Measurements from ENCODE around the gene SH2D1A. TPM values are rescaled to one million over a fixed set of nuclear protein-coding genes. Genes with fewer than 3 reads are reported as not detected.
"Not testable (repeated sequence)": the region's sequence is repeated elsewhere in the genome, so short reads cannot be mapped to it uniquely, and the experiment has no call there.

SH2D1A gene
- total RNA-seq, 6 experiments from 2014 or later: not detected

DNA sequence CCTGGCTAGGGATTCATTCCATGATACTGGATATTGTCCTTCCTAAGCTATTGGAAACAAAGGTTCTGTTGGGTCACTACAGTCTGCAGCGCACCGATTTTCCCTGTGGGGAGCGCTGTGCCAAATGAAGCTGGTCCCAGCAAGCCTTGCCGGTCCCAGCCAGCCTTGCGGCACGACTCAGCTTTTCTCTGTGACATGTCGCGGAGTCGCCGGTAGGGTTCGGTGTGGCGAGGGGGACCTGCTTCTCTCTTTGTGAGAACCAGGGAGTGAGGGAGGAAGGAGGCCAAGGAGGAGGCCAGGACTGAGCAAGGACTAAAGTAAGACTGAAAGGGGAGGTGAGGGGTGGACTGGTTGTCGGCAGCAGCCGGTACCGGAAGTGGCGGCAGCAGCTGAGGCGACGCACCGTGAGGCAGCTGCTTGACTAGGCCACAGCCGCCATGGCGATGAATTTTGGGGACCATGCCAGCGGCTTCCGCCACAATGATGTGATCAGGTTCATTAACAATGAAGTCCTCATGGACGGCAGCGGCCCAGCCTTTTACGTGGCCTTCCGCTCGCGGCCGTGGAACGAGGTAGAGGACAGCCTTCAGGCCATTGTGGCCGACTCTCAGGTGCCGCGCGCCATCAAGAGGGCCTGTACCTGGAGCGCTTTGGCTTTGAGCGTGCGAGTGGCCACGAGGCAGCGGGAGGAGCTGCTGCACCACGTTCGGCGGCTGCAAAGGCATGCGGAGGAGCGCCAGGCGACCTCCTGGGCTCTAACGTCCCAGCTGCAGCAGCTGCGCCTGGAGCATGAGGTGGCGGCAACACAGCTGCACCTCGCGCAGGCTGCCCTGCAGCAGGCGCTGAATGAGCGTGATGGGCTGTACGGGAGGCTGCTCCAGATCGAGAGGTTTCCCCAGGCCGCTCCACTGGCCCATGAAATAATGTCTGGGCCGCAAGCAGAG is 13.6 kb upstream of the SH2D1A start, which contains the start of gene TEX13D:
TEX13D (plus strand) TSS at position 180 of the 944 bp plus-strand sequence; CDS start at position 438, 258 bp downstream.
- no peak within 1 kb of the TSS for H3K4me3 Mint-ChIP-seq
- no peaks in the 10 kb centered on the region for H3K36me3 Mint-ChIP-seq (ENCODE audit: low read depth)
- H3K9me3 Mint-ChIP-seq: no peaks in the 10 kb centered on the region
- no peaks in the 10 kb centered on the region for H3K4me1 Mint-ChIP-seq (ENCODE audit: low read depth)
- no peak for DNase-seq
- TF ChIP-seq CTCF (IDR thresholded peaks at IDR 0.05): no peak
- H3K27me3 Mint-ChIP-seq (ENCODE audit: insufficient read depth): no peaks in the 10 kb centered on the region; the same call in 1 of the 2 replicates
- no peak within 1 kb of the TSS for H3K27ac Mint-ChIP-seq

- H3K27me3 Mint-ChIP-seq (ENCODE audit: insufficient read depth): no peaks in the 10 kb centered on the region
- H3K27ac Mint-ChIP-seq: no peak overlapping the region
- TF ChIP-seq CTCF (IDR thresholded peaks at IDR 0.05): no peak
- no peaks in the 10 kb centered on the region for H3K9me3 Mint-ChIP-seq
- no peak for DNase-seq
- no peaks in the 10 kb centered on the region for H3K4me1 Mint-ChIP-seq (ENCODE audit: low read depth)
- H3K4me3 Mint-ChIP-seq: no peak overlapping the region
- H3K36me3 Mint-ChIP-seq (ENCODE audit: low read depth): no peaks in the 10 kb centered on the region
Measured at GRCh38 chrX:124333862-124334261, 12.5 kb upstream of the SH2D1A start.

GRCh38 chrX:124334555-124334954 is 11.8 kb upstream of the SH2D1A start:
- H3K27ac Mint-ChIP-seq; H3K27me3 Mint-ChIP-seq (ENCODE audit: insufficient read depth); H3K9me3 Mint-ChIP-seq; DNase-seq; H3K36me3 Mint-ChIP-seq (ENCODE audit: low read depth); H3K4me1 Mint-ChIP-seq (ENCODE audit: low read depth); H3K4me3 Mint-ChIP-seq: not testable (repeated sequence)

GRCh38 chrX:124335598-124335997 is 10.8 kb upstream of the SH2D1A start:
- no peak for DNase-seq
- Mint-ChIP-seq H3K4me1 (ENCODE audit: low read depth) (no peaks in the 10 kb centered on the region), H3K36me3 (ENCODE audit: low read depth) (no peaks in the 10 kb centered on the region), H3K4me3 (no peak overlapping the region), H3K27me3 (ENCODE audit: insufficient read depth) (no peaks in the 10 kb centered on the region), H3K27ac (no peak overlapping the region), H3K9me3 (no peaks in the 10 kb centered on the region)
- TF ChIP-seq CTCF (IDR thresholded peaks at IDR 0.05): no peak

- H3K36me3 Mint-ChIP-seq (ENCODE audit: low read depth): no peaks in the 10 kb centered on the region
- no peaks in the 10 kb centered on the region for H3K9me3 Mint-ChIP-seq
- DNase-seq: no peak
- no peak overlapping the region for H3K4me3 Mint-ChIP-seq
- H3K27ac Mint-ChIP-seq: no peak overlapping the region
- TF ChIP-seq CTCF (IDR thresholded peaks at IDR 0.05): no peak
- H3K4me1 Mint-ChIP-seq (ENCODE audit: low read depth): no peaks in the 10 kb centered on the region
- H3K27me3 Mint-ChIP-seq (ENCODE audit: insufficient read depth): no peaks in the 10 kb centered on the region
Measured at GRCh38 chrX:124337916-124338315, 8.4 kb upstream of the SH2D1A start.
